ENCODE results near the gene RXFP2.

The RXFP2 gene

DNA sequence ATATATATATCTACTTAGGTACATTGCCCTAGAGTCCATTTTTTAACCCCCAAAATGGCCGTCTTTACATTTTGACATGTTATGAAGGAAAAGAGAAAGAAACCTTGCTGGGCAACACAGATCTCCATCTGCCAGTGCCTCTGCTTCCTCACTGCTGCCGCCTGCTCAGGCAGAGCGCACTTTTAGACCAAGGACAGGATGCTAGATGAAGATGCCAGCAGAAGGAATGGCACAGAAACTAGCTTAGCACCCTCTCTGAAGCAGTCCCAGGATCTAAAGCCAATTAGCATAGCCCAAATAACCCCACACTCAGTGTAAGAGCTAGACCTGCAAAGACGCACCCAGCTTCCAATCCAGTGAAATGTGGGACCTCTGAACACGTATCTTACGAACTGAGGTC, 111.9 kb downstream of the RXFP2 start:
- no peaks in the 10 kb centered on the region for H4K20me1 ChIP-seq (ENCODE audit: insufficient read depth, low read length)
- peaks cover under 1% of the 10 kb centered on the region; the same call in 1 of the 2 replicates for H3F3A ChIP-seq (ENCODE audit: insufficient read depth, low read length)
- no peaks in the 10 kb centered on the region for H3K79me2 ChIP-seq (ENCODE audit: low read length)
- no peaks in the 10 kb centered on the region for H3K9me2 ChIP-seq (replicated peaks; ENCODE audit: insufficient read depth, low read length)
- TF ChIP-seq, protein P1, sequence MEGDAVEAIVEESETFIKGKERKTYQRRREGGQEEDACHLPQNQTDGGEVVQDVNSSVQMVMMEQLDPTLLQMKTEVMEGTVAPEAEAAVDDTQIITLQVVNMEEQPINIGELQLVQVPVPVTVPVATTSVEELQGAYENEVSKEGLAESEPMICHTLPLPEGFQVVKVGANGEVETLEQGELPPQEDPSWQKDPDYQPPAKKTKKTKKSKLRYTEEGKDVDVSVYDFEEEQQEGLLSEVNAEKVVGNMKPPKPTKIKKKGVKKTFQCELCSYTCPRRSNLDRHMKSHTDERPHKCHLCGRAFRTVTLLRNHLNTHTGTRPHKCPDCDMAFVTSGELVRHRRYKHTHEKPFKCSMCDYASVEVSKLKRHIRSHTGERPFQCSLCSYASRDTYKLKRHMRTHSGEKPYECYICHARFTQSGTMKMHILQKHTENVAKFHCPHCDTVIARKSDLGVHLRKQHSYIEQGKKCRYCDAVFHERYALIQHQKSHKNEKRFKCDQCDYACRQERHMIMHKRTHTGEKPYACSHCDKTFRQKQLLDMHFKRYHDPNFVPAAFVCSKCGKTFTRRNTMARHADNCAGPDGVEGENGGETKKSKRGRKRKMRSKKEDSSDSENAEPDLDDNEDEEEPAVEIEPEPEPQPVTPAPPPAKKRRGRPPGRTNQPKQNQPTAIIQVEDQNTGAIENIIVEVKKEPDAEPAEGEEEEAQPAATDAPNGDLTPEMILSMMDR (IDR thresholded peaks at IDR 0.05; ENCODE audit: low read length) = no peak
- TF ChIP-seq EZH2 (optimal IDR thresholded peaks at IDR 0.05; ENCODE audit: low read depth, low read length) (no peak), EZH2phosphoT487 (IDR thresholded peaks at IDR 0.05; ENCODE audit: low read length) (no peak)
- no peaks in the 10 kb centered on the region for H3K36me3 ChIP-seq (replicated peaks; ENCODE audit: insufficient read depth, low read length)
- no peak overlapping the region for H3K4me3 ChIP-seq (ENCODE audit: low read length)
- no peaks in the 10 kb centered on the region for H3K4me1 ChIP-seq (ENCODE audit: low read length)
- no peak overlapping the region for H3K4me2 ChIP-seq (ENCODE audit: low read depth, low read length)
- DNase-seq = no peak
- H3K9me3 ChIP-seq (replicated peaks; ENCODE audit: insufficient read depth, low read length) = no peaks in the 10 kb centered on the region
- no peaks in the 10 kb centered on the region for H3K27me3 ChIP-seq (replicated peaks; ENCODE audit: insufficient read depth, low read length)
- H2AFZ ChIP-seq (ENCODE audit: low read length) = no peak overlapping the region
- H3K9ac ChIP-seq (ENCODE audit: low read length) = no peak overlapping the region
- H3K27ac ChIP-seq (ENCODE audit: low read length) = no peak overlapping the region

Data from MM.1S (cell line).